GM23248 (cell line): ENCODE measurements around the gene REC114. TPM values are rescaled to one million over a fixed set of nuclear protein-coding genes. Genes with fewer than 3 reads are reported as not detected.
"Not testable (repeated sequence)": the region's sequence is repeated elsewhere in the genome, so short reads cannot be mapped to it uniquely, and the experiment has no call there.

Experiments used
- DNase-seq: peaks from one replicate; pipeline ENCODE4 v3.0.0-alpha.2; 2015
- H2AFZ ChIP-seq: fragments of 200-600 bp; sonication (generic); 2 replicates; pipeline ENCODE4 v1.6.1; 2016; ENCODE audit warnings: antibody characterized with exemption
- H3F3A ChIP-seq: fragments of 200-600 bp; sonication (generic); 2 replicates; pipeline ENCODE4 v1.6.1; 2016; ENCODE audit warnings: mild to moderate bottlenecking, antibody characterized with exemption, mixed run types; ENCODE audit not compliant: insufficient read depth
- H3K27ac ChIP-seq: fragments of 200-600 bp; sonication (generic); 2 replicates; pipeline ENCODE4 v1.5.1; 2016; ENCODE audit warnings: mild to moderate bottlenecking
- H3K27me3 ChIP-seq: fragments of 200-600 bp; sonication (generic); replicated peaks from 2 replicates; pipeline ENCODE4 v1.6.1; 2016; ENCODE audit warnings: mild to moderate bottlenecking; ENCODE audit not compliant: insufficient read depth
- H3K36me3 ChIP-seq: fragments of 200-600 bp; sonication (generic); 2 replicates; pipeline ENCODE4 v1.6.1; 2016; ENCODE audit warnings: low read depth, mild to moderate bottlenecking
- H3K4me1 ChIP-seq: fragments of 200-600 bp; sonication (generic); 2 replicates; pipeline ENCODE4 v1.6.1; 2016; ENCODE audit warnings: mild to moderate bottlenecking; ENCODE audit not compliant: insufficient read depth
- H3K4me2 ChIP-seq: fragments of 200-600 bp; sonication (generic); one replicate; pipeline ENCODE4 v1.6.1; 2016; ENCODE audit warnings: mild to moderate bottlenecking; ENCODE audit not compliant: unreplicated experiment
- H3K4me3 ChIP-seq: fragments of 200-600 bp; sonication (generic); 2 replicates; pipeline ENCODE4 v1.5.1; 2016; ENCODE audit warnings: mild to moderate bottlenecking
- H3K79me2 ChIP-seq: fragments of 200-600 bp; sonication (generic); 2 replicates; pipeline ENCODE4 v1.6.1; 2016; ENCODE audit warnings: mild to moderate bottlenecking; ENCODE audit not compliant: insufficient read depth
- H3K9ac ChIP-seq: fragments of 200-600 bp; sonication (generic); 2 replicates; pipeline ENCODE4 v1.6.1; 2016; ENCODE audit warnings: mild to moderate bottlenecking
- H3K9me2 ChIP-seq: fragments of 200-600 bp; sonication (generic); 2 replicates; pipeline ENCODE4 v1.6.1; 2016; ENCODE audit warnings: mixed run types, mild to moderate bottlenecking, moderate library complexity; ENCODE audit not compliant: insufficient read depth
- H3K9me3 ChIP-seq: fragments of 200-600 bp; sonication (generic); one replicate; pipeline ENCODE4 v1.6.1; 2017; ENCODE audit warnings: low read depth
- H4K20me1 ChIP-seq: fragments of 200-600 bp; sonication (generic); 2 replicates; pipeline ENCODE4 v1.6.0; 2016; ENCODE audit not compliant: insufficient read depth
- EZH2 ChIP-seq: fragments of 200-600 bp; sonication (generic); IDR thresholded peaks from 2 replicates; pipeline ENCODE4 v1.6.1; 2018; ENCODE audit warnings: antibody characterized with exemption, mild to moderate bottlenecking; ENCODE audit not compliant: insufficient read depth, poor library complexity, severe bottlenecking
- EZH2phosphoT487 ChIP-seq: fragments of 200-600 bp; sonication (generic); IDR thresholded peaks from 2 replicates; pipeline ENCODE4 v1.6.1; 2018; ENCODE audit warnings: antibody characterized with exemption, moderate library complexity, mild to moderate bottlenecking, low read depth; ENCODE audit not compliant: insufficient read depth
- WGBS, 2 experiments: methylation state at CpG; one replicate each; pipeline ENCODE4 v1.1.6; 2015 to 2017; ENCODE audit warnings: low lambda C conversion rate in 2 of 2, low coverage in 1 of 2; ENCODE audit errors: missing lambda C conversion rate in 2 of 2; 5-methylcytosine and 5-hydroxymethylcytosine counted together
- in situ Hi-C: fragments of 300-500 bp; cut with MboI; formaldehyde crosslinking; loops from 2 replicates; pipeline ENCODE4 v1.15.0; 2020
- polyA plus RNA-seq: library from polyadenylated mRNA; unstranded; fragments of >200 nt; fragmentation: Nextera tagmentation; extraction: Ambion mirVana; gene quantifications from 2 replicates; pipeline ENCODE4 v1.2.1, GENCODE V29; 2016
- total RNA-seq: library from RNA; depleted of rRNA; stranded (reverse); fragments of >200 nt; shearing (Covaris generic); gene quantifications from 2 replicates; pipeline ENCODE4 v1.2.3, GENCODE V29; 2014

Gene REC114
- total and polyA plus RNA-seq, 2 experiments from 2014 or later: not detected

DNA sequence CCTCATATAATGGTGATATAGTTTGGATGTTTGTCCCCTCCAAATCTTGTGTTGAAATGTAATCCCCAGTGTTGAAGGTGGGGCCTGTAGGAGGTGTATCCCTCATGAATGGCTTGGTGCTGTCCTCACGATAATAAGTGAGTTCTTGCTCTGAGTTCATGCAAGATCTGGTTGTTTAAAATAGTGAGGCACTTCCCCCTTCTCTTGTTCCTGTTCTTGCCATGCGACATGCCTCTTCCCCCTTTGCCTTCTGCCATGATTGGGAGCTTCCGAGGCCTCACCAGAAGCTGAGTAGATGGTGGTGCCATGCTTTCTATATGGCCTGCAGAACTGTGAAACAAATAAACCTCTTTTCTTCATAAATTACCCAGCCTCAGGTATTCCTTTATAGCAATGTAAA is 39.2 kb downstream of the REC114 start:
- Histone ChIP-seq H3K27me3 (no peaks in the 10 kb centered on the region), H3K4me2 (no peak overlapping the region), H3K27ac (no peak overlapping the region), H3K79me2 (no peaks in the 10 kb centered on the region), H2AFZ (no peak overlapping the region), H3K9ac (no peak overlapping the region), H3K4me1 (no peaks in the 10 kb centered on the region), H3K4me3 (no peak overlapping the region), H3K9me2 (no peaks in the 10 kb centered on the region), H3K9me3 (no peaks in the 10 kb centered on the region), H3K36me3 (no peaks in the 10 kb centered on the region), H4K20me1 (no peaks in the 10 kb centered on the region), H3F3A (no peaks in the 10 kb centered on the region)
- 54% methylated on average over 3 of the region's 3 CpGs for WGBS, 2 experiments
- no peak for DNase-seq
- in situ Hi-C loops: no loop called here
- TF ChIP-seq EZH2 (no peak), EZH2phosphoT487 (no peak)

DNA sequence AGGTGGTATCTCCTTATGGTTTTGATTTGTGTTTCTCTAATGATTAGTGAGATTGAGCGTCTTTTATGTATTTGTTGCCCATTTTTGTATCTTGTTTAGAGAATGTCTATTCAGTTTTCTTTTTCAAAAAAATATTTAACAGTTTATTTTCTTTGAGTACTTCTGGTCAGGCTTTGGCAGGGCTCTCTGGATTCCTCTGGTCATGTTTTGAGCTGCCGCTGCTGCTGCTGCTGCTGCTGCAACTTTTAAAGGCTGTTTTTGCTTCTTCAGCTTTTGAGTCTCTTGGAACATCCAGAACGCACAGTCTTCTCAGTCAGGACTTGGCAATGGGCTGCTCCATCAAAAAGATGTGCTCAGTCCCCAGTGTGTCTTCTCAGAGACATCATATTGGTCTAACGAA is 40.1 kb downstream of the REC114 start:
- Histone ChIP-seq H3K27ac (no peak overlapping the region), H4K20me1 (no peaks in the 10 kb centered on the region), H2AFZ (no peak overlapping the region), H3K9me2 (no peaks in the 10 kb centered on the region), H3K9me3 (no peaks in the 10 kb centered on the region), H3K9ac (no peak overlapping the region), H3F3A (no peaks in the 10 kb centered on the region), H3K4me1 (no peaks in the 10 kb centered on the region), H3K36me3 (no peaks in the 10 kb centered on the region), H3K27me3 (no peaks in the 10 kb centered on the region), H3K4me2 (no peak overlapping the region), H3K79me2 (no peaks in the 10 kb centered on the region), H3K4me3 (no peak overlapping the region)
- no peak for TF ChIP-seq EZH2phosphoT487
- TF ChIP-seq EZH2: no peak
- no peak for DNase-seq
- in situ Hi-C loops: no loop called here
- WGBS, 2 experiments: 44 to 47% methylated on average over 4 of the region's 4 CpGs

DNA sequence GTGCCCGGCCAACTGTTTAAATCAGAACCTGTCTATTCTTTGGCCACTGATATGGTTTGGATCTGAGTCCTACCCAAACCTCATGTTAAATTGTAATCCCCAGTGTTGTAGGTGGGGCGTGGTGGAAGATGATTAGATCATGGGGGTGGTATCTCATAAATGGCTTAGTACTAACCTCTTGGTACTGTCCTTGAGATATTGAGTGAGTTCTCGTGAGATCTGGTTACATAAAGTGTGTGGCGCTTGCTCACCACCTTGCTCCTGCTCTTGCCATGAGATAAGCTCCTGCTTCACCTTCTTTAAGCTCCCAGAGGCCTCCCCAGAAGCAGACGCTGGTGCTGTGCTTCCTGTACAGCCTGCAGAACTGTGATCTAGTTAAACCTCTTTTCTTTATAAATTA is 42.4 kb downstream of the REC114 start:
- Histone ChIP-seq H3K79me2 (no peaks in the 10 kb centered on the region), H3K4me3 (no peak overlapping the region), H3K9me2 (no peaks in the 10 kb centered on the region), H3F3A (no peaks in the 10 kb centered on the region), H4K20me1 (no peaks in the 10 kb centered on the region), H2AFZ (no peak overlapping the region), H3K9me3 (no peaks in the 10 kb centered on the region), H3K27ac (no peak overlapping the region), H3K9ac (no peak overlapping the region), H3K36me3 (no peaks in the 10 kb centered on the region), H3K4me1 (no peaks in the 10 kb centered on the region), H3K4me2 (no peak overlapping the region), H3K27me3 (no peaks in the 10 kb centered on the region)
- no peak for TF ChIP-seq EZH2
- no peak for TF ChIP-seq EZH2phosphoT487
- WGBS, 2 experiments: 53 to 61% methylated on average over 5 of the region's 5 CpGs
- in situ Hi-C loops: no loop called here
- DNase-seq: no peak

DNA sequence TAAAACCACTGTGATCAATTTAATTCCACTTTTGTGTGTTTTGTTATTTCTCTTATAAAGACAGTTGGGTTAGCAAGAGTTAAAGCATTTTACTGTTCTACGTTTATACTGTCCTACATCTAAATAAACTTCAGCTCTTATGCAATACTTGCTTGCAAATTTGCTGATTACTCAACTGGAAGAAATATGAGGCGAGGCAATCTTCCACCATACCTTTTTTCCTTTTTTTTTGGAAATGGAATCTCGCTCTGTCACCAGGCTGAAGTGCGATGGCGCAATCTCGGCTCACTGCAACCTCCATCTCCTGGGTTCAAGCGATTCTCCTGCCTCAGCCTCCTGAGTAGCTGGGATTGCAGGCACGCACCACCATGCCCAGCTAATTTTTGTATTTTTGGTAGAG is 42.9 kb downstream of the REC114 start:
- H3K79me2 ChIP-seq, H3K9me3 ChIP-seq, H3K36me3 ChIP-seq, H3F3A ChIP-seq, H3K27me3 ChIP-seq, H3K9ac ChIP-seq, H2AFZ ChIP-seq, H3K27ac ChIP-seq, H3K4me1 ChIP-seq, H3K4me2 ChIP-seq, H3K4me3 ChIP-seq, in situ Hi-C loops, H4K20me1 ChIP-seq, H3K9me2 ChIP-seq: not testable (repeated sequence)
- WGBS, 2 experiments: 67 to 70% methylated on average over 8 of the region's 8 CpGs
- DNase-seq: peak; percentile 52

DNA sequence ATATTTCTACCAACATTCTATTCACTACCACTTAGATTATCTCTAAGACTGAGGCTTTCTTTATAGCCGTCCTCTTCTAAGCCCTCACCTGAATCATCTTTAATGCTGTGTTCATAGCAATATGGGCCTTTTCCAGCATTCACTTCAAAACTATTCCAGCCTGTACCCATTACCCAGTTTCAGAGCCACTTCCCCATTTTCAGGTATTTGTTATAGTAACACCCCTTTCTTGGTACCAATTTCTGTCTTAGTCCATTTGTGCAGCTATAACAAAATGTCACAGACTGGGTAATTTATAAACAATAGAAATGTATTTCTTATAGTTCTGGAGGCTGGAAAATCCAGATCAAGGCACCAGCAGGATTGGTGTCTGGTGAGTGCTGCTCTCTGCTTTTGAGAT is 45.7 kb downstream of the REC114 start:
- H3K27me3 ChIP-seq: no peaks in the 10 kb centered on the region
- H3K9me2 ChIP-seq: no peaks in the 10 kb centered on the region
- in situ Hi-C loops: no loop called here
- no peak overlapping the region for H3K9ac ChIP-seq
- no peaks in the 10 kb centered on the region for H3K4me1 ChIP-seq
- no peaks in the 10 kb centered on the region for H3K9me3 ChIP-seq
- H3K36me3 ChIP-seq: no peaks in the 10 kb centered on the region
- no peak overlapping the region for H2AFZ ChIP-seq
- H3F3A ChIP-seq: no peaks in the 10 kb centered on the region
- no peaks in the 10 kb centered on the region for H4K20me1 ChIP-seq
- H3K79me2 ChIP-seq: no peaks in the 10 kb centered on the region
- H3K4me2 ChIP-seq: no peak overlapping the region
- DNase-seq: no peak
- WGBS, 2 experiments: 58 to 71% methylated on average over 1 of the region's 1 CpG
- TF ChIP-seq EZH2phosphoT487 (no peak), EZH2 (no peak)
- no peak overlapping the region for H3K4me3 ChIP-seq
- H3K27ac ChIP-seq: no peak overlapping the region
